Activated T-cell treated with anti-CD3 and anti-CD28 coated beads for 48 hours (primary cell): ENCODE results near the gene SLMAP.

ENCODE experiments used
- DNase-seq: peaks from one replicate; pipeline ENCODE4 v3.0.0-alpha.2; 2020; ENCODE audit warnings: low read depth

SLMAP gene

GRCh38 chr3:57890874-57891273 lies 134.8 kb downstream of the SLMAP start:
- no peak for DNase-seq

DNA sequence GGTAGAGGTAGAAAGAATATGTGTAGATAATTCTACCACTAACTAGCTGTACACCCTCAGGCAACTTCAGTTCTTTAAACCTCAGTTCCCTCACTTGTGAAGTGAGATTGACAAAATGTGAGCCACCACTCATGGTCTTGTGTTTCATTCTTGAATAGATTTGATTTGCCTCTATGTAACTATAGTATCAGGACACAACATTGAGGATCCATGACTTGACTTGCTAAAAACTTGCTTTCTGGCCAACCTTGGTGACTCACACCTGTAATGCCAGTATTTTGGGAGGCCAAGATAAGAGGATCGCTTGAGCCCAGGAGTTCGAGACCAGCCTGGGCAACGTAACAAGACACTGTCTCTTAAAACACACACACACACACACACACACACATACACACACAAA lies 136.3 kb downstream of the SLMAP start:
- no peak for DNase-seq

GRCh38 chr3:57893156-57893555 lies 137.0 kb downstream of the SLMAP start:
- DNase-seq = no peak

DNA sequence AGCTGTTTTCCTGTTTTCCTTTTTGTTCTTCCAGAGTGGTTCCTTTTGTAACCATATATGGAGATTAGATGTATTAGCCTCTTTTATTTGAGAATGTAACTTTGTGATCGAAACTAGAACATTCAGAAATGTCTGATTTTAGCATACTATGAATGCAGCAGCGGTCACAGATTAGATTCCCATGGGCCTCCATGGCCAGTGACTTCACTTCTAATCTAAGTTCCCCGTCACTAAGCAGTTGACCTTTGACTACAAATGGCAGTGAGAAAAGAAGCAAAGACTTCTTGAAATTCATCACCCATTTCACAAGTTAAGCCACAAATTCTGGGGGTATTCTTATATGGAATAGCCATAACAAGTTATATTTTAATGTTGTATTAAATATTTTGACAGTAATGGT lies 137.6 kb downstream of the SLMAP start:
- DNase-seq = no peak

DNA sequence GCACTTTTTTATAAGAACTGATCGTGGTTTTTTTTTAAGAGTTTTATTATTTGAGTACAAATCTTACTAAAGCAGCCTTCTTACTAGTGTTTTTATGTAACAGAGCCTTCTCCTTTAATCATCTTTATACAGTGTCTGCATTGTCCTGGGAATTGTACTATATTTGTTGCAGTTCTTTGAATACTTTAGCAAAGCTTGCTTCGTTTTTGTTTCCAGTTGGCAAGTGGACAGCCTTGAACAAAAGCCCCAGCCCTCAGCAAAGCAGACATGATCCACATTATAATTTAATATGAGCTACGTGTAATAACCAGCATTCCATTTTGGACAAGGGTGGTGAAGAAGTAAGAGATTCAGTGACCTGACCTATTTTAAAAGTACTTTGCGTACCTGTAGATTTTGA lies 139.9 kb downstream of the SLMAP start:
- no peak for DNase-seq

GRCh38 chr3:57896691-57897090 lies 140.6 kb downstream of the SLMAP start:
- no peak for DNase-seq

- DNase-seq = no peak
Measured at GRCh38 chr3:57900786-57901185, 144.7 kb downstream of the SLMAP start.

DNA sequence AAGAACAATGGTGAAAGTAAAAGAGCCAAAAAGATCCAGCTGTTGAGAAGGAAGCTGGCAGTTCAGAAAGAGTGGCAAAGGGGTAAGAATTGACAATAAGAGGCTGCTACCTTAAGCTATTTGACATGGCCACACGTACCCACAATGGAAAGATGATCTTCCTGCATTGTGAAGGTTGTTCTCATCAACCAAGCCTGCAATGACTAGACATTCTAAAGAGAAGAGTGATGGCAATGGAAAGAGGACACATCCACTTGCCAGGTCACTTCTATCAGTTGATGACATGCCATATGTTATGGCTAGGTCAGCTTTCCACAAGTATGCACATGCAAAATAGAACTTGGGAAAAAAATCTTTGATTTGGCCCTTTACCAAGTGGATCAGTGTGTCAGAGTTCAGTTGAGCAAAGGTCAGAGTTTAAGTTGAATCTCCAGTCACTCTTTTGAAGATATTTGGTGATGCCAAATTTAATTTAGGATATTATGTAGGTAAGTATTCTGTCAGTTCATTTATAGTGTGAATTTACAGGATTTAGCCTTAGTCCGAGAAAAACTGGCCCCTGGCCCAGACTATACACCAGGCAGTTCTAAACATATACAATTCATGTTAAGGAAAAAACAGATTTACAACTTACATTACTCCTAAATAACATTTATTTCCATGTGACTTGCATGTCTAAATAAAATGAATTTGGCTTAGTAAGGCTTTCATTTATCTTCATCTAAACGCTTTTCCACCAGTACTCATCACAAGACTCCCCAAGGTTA lies 147.2 kb downstream of the SLMAP start:
- no peak for DNase-seq

DNA sequence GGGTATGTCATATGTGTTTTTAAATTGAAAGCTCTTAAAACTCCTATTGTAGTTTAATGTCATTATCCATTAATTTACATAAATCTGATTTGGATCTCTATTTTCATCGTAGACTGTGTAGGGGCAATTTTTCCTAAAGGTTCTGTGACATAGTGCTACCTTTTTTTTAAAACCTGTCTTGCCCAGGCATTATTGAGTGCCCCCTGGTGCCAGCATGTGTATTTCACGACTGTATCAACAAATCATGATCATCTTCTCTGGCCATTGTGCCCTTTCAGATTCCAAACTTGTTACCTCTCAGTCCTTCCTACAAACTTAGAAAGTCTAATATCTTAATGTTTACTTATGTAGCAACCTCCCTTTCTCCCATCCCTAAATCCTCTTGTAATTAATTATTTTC lies 154.9 kb downstream of the SLMAP start:
- peak; percentile 8 for DNase-seq

DNA sequence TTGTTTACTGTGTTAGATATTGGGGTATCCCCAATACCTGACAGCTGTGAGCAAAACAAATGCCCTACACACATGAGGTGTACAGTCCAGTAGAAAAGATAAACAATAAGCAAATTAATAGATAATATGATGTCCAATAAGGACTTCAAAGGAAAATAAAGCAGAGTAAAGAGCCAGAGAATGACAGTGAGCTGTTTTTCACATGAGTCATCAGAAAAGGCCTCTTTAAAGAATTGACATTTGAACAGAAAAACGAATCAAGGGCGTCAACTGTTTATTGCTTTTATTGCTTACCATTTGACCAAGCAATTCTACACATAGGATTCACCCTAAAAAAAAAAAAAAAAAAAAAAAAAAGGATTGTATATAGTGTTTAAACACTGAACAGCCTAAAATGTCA lies 155.5 kb downstream of the SLMAP start:
- no peak for DNase-seq

DNA sequence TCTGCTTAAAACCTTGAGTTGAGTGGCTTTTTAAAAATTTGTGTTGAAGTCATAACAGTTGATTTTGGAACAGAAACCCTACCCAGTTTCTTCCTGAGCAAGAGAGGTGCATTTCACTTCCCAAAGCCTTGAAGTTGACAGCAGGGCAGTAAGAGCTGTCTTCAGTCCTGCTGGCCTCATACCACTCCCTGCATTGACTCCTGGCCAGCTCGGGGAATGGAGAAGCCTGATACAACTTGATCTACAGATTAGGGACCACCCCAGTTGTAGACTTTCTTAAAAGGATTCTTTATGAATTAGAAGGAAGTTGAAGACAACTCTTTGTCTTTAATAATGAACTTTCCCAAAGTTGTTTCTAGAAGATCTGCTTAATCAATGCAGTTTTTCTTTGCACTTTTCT lies 161.5 kb downstream of the SLMAP start:
- DNase-seq = no peak

DNA sequence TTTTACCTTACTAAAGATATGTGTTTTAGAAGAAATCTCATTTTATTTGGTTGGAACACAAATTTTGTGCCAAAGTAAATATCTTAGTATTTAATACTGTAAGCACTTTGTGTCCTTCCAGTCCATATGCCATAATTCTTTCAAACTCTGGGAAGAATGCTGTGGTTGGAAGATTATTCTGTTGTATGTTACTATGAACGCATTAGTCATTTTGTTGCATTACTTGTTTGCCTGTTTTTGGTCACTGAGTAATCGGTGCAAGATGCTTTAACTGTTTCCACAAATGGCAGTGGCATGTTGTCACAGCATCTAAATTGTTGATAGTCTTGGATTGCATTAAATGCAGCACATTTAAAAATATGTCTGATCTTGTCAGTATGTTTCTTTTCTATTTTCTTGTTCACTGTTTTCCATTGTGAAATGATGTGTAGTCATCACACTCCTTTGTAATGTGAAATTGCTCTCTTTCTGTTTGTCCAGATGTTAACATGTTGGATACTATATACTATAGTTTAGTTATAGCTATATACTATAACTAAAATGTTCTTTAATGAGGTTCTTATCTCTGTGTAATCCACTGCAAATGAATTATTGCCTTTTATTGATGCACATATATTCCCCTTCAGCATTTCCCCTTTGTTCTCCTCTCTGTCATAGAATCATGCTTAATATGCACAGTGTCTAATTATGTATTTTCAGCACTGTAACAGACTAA lies 162.2 kb downstream of the SLMAP start:
- no peak for DNase-seq

- no peak for DNase-seq
Measured at GRCh38 chr3:57919987-57920386, 163.9 kb downstream of the SLMAP start.

- no peak for DNase-seq
Measured at GRCh38 chr3:57923101-57923500, 167.0 kb downstream of the SLMAP start.

DNA sequence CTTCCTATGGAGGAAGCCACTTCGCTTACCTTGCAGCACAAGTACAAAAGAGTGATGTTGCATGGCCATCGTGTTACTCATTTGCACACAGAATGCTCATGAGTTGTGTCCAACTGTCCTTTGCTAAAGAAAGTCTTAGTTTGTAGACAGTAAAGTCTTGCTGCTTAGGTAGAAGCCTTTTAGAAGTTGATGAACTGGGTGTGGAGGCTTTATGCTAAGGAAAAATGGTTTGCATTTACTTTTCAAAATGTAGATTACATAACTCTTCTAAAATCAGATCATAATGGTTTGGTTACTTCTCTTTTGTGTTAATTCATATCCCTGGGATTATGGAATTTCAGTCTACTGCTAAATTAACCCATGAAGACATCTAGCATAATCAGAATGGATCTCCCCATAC lies 167.6 kb downstream of the SLMAP start:
- DNase-seq = no peak

- DNase-seq = no peak
Measured at GRCh38 chr3:57927166-57927565, 171.1 kb downstream of the SLMAP start.

DNA sequence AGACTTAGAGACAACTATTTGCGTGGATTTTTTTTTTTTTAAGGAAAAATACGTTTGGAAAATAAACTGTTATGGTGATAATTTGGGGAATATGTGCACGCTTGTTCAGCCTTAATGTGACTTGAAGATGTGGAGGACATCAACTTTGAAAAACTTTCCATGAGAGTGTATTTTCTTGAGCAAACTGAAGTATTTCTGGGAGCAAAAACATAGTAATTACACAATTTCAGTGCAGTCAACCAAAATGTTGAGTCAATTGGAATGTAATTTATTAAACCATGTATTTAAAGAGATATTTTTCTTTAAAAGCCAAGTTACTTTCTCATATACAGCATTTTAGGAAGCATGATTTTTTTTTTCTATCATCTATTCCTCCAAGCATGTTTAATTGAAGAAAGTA lies 171.8 kb downstream of the SLMAP start:
- no peak for DNase-seq

DNA sequence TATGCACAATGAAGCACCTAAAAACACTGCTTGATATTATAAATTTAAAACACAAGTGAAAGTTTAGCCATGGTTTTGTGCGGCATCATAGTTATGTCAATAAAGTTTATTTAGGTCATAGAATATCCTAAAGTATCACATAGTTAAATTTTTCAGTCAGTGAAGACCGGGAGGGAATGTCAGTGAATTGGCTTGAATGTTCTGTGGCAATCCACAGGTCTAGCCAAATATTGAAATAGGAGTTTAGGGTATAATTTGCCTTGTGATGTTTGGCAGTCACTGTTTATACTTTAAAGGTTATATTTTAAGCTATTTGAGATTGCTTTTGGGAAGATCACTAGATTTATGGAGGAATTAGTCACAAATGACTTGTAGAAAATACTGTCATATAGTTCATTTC lies 172.4 kb downstream of the SLMAP start:
- DNase-seq = no peak

DNA sequence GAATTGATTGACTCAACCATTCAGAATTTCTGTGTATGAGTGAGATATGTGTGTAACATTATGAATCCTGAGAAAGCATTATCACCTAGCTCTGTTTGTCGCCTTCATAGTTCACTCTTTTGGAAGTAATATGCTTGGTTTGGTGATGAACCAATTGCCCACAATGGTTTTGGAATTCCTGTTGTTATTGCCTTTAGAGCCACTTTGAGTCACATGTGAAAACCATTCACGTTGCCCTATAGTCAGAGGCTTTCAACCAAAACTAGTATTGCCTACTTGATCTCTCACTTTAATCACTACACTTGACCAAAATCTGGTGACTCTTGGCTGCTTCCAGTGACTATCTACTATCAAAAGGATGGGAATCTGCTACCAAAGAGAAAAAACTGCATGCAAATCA lies 173.9 kb downstream of the SLMAP start:
- DNase-seq = no peak

DNA sequence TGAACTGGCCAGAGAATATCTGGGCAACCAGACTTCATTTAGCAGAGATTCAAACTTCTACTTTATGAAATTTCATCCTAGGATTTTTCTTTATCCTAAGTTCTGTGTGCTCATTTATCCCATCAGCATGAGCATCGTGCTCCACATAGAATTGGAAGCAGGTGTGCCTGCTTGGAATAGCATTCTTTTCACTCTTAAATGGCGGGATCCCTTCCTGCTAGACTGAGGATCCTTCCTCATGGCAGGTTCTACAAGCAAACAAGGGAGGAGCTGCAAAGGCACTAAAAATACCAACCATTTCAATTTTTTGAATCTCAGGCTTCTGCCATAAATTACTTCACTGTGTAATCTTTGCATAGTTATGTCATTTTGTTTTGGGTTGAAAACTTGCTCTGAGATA lies 177.5 kb downstream of the SLMAP start:
- no peak for DNase-seq

- DNase-seq = no peak
Measured at GRCh38 chr3:57934373-57934772, 178.3 kb downstream of the SLMAP start.

DNA sequence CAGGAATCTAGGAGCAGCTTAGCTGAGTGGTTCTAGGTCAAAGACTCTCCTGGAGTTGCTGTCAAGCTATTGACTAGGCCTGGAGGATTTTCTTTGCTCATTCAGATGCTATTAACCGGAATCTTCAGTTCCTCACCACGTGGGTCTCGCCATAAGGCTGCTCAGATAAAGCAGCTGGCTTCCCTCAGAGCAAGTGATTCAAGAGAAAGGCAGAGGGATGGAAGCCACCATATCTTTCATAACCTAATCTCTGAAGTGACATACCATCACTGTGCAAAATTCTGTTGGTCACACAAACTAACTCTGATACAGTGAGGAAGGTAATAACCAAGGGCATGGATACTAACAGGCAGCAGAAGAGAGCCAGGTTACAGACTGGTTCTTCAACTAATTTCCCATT lies 179.4 kb downstream of the SLMAP start:
- no peak for DNase-seq

- no peak for DNase-seq
Measured at GRCh38 chr3:57937092-57937491, 181.0 kb downstream of the SLMAP start.

DNA sequence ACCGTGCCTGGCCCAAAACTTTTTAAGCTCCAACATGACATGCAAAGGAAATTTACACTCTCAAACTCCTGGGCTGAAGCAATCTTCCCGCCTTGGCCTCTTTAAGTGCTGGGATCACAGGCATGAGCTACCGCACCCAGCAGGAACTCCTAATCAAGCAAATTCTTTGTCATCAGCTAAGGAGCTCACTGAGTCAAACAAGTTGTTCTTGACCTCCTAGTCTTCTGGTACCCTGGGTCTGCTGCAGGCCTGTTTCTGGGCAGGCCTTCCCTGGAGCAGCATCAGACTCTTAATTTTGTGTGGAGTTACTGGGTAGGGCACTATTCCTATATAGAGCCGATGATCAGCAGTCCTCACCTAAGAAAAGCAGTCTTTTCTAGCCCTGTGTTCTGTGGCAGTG lies 183.7 kb downstream of the SLMAP start:
- no peak for DNase-seq
